A673 (cell line): Measurements from ENCODE around the gene SIK1.
"Not testable (repeated sequence)": the region's sequence is repeated elsewhere in the genome, so short reads cannot be mapped to it uniquely, and the experiment has no call there.

Experiments used
- EZH2 ChIP-seq: fragments of 200-600 bp; sonication (generic); IDR thresholded peaks from 2 replicates; pipeline ENCODE4 v1.6.1; 2017; ENCODE audit warnings: borderline replicate concordance, low read depth, mild to moderate bottlenecking, mixed read lengths, antibody characterized with exemption, low read length; ENCODE audit not compliant: poor library complexity, severe bottlenecking
- TF ChIP-seq, protein P1 (sequence below): fragments of 300-800, 200-600 bp; sonication (generic); conservative IDR thresholded peaks from 2 replicates; pipeline ENCODE4 v1.5.1; 2017; ENCODE audit warnings: low read depth, mild to moderate bottlenecking, antibody characterized with exemption, low read length, moderate library complexity, mixed read lengths

DNA sequence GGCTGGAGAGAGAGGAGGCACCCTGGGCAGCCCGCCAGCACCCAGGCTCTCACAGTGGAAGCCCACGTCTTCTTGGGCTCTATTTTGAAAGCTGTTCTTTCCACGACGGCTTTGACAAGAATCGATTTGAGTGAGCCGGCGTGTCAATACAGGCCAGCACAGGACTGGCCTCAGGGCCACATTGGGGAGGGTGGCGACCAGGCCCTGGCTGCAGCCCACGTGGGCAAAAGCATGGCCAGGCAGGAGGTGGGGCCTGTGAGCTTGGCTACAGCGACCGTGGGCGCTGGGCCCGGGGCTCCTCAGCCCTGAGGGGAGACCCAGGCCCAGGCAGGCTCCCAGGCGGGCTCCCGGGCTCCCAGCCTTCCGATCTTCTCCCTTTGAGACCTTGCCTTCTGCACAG, 23.4 kb upstream of the SIK1 start:
- TF ChIP-seq, protein P1, sequence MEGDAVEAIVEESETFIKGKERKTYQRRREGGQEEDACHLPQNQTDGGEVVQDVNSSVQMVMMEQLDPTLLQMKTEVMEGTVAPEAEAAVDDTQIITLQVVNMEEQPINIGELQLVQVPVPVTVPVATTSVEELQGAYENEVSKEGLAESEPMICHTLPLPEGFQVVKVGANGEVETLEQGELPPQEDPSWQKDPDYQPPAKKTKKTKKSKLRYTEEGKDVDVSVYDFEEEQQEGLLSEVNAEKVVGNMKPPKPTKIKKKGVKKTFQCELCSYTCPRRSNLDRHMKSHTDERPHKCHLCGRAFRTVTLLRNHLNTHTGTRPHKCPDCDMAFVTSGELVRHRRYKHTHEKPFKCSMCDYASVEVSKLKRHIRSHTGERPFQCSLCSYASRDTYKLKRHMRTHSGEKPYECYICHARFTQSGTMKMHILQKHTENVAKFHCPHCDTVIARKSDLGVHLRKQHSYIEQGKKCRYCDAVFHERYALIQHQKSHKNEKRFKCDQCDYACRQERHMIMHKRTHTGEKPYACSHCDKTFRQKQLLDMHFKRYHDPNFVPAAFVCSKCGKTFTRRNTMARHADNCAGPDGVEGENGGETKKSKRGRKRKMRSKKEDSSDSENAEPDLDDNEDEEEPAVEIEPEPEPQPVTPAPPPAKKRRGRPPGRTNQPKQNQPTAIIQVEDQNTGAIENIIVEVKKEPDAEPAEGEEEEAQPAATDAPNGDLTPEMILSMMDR: not testable (repeated sequence)
- not testable (repeated sequence) for TF ChIP-seq EZH2
